ENCODE results near the gene PNMT.

Gene PNMT

GRCh38 chr17:39667262-39667944 lies 850 bp upstream of the PNMT start:
- in situ Hi-C loops (cut with MboI; ENCODE audit: low sequenced_read_pairs) = no loop called here

DNA sequence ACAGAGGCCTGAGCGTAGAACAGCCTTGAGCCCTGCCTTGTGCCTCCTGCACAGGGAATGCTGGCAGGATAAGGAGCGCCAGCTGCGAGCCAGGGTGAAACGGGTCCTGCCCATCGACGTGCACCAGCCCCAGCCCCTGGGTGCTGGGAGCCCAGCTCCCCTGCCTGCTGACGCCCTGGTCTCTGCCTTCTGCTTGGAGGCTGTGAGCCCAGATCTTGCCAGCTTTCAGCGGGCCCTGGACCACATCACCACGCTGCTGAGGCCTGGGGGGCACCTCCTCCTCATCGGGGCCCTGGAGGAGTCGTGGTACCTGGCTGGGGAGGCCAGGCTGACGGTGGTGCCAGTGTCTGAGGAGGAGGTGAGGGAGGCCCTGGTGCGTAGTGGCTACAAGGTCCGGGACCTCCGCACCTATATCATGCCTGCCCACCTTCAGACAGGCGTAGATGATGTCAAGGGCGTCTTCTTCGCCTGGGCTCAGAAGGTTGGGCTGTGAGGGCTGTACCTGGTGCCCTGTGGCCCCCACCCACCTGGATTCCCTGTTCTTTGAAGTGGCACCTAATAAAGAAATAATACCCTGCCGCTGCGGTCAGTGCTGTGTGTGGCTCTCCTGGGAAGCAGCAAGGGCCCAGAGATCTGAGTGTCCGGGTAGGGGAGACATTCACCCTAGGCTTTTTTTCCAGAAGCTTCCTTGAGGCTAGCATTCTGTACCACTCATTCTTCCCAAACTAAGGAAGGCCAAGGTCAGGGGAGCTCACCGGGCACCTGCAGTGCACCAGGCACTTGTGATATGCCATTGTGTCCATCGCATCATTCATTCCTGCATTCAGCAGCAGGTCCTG lies 1.9 kb downstream of the PNMT start:
- in situ Hi-C loops (cut with MboI; ENCODE audit: low sequenced_read_pairs) = no loop called here

- in situ Hi-C loops (cut with MboI; ENCODE audit: low sequenced_read_pairs) = no loop called here
Observed at GRCh38 chr17:39670746-39671145, 2.5 kb downstream of the PNMT start.

DNA sequence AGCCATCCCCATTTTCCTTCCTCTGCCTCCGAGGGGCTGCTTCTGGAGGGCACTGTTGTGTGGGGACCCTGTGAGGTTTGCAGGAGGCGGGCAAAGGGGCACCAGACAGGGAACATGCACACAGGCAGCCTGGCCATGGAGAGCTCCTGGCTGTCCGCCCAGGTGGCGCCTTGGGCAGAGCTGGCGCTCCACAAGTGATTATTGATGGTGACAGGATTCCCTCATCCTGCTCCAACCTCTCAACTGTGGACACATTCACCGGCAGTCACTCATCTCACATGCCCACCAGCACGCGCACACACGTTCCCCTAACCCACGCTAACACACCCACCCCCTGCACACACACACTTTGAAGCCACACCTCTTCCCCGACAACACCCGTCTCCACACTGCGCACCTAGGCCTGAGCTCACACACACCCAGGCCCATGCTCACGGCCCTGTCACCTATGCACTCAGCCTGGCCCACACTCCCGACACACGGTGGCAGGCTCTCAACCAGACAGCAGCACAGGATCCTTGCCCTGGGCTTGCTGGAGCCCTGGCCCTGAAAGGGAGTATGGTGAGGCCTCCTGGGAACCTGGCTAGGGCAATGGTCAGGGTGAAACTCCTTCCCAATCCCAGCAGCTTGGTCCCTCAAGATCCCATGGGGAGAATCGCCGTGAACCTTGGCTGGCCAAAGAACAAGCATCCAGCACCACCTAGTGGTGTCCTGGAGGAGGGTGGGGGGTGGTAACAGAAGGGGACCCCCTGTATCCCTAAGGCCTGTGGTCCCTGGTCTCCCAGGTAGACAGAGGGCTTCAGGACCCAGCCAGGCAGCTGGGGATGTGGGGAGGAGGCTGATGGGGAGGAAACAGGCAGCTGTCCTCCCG lies 3.6 kb downstream of the PNMT start:
- in situ Hi-C loops (cut with MboI; ENCODE audit: low sequenced_read_pairs) = no loop called here

DNA sequence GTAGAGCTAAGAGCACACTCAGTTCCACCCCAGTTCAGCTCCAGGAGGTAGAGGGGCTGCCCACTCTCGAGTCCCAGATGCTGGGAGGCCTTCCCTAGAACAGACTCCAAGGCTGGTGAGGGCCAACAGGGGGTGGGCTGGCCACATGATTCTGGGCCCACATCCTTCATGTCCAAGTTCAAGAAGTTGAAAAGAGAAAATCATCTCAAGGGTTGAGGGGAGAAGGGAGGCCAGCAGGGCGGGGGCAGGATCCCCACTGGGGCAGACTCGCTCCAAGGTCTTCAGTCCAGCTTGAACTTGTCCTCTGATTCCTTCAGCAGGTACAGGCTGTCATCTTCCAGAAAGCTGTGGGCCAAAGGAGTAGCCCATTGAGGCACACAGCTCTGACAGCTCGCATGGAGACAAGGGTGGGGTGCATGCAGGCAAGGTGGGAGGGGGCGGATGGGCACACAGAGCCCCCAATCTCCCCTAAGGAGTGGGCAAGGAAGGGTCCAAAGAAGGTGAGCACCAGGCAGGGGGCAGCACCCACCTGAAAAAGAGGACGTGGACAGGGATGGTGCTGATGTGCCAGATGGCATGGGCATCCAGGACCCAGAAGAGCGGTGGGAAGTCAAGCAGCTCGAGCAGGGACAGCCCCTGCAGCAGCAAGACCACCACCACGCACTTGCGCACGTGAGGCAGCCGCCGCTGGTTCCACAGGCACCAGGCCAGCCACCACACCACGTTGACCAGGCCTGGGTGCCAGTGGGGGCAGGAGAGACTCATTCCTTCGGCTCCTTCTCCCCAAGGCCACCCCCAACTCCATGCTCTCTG lies 4.5 kb downstream of the PNMT start:
- in situ Hi-C loops (cut with MboI; ENCODE audit: low sequenced_read_pairs) = no loop called here

DNA sequence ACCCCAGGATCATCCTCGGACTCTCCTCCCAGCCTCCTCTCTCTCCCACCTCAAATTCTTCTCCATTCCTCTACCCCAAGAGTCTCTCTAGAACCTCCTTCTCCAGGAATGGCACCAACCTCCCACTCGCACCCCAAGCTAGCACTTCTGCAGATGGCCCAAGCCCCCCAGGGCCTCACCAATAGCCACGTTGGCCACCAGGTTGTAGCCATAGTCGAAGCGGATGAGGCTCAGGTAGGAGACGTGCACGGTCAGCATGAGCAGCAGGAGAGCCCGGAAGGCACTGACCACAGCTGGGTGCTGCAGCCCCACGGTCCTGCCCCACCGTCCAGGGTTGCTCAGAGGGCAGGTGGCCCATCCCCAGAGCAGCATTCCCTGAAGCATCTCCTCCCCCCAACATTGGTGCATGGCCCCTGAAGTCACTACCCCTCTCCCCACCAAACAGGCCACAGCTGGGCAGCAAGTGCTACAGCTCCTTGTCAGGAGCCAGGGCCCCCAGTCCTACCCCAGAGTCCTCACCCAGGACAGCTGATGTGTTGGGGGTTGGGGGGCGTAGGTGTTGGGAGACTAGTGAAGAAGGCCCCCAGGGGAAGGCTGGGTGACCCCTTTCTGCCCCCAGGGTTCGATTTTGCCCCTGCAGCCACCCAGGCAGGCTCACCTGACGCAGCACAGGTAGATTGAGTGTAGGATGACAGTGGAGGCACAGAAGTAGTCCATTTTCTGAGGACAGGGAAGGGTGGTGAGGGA lies 5.3 kb downstream of the PNMT start:
- in situ Hi-C loops (cut with MboI; ENCODE audit: low sequenced_read_pairs) = no loop called here

DNA sequence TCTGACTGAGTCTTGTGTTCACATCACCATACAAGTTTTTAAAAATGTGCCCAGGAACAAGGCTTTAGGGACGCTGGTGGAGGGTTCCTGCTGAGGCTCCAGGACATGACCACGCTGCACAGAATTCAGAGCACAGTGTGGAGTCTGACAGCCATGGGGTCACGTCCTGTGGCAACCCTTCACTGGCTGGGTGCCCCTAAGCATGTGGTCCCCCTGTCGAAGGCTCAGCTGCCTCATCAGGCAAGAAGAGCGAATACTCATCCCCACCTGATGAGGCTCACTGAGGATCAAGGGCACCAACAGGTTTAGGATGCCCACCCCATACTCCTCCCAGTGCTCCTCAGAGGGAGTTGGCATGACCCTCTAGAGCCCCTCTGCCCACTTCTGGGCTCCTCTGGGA lies 5.9 kb downstream of the PNMT start:
- in situ Hi-C loops (cut with MboI; ENCODE audit: low sequenced_read_pairs) = no loop called here

- in situ Hi-C loops (cut with MboI; ENCODE audit: low sequenced_read_pairs) = no loop called here
Observed at GRCh38 chr17:39674702-39675389, 6.6 kb downstream of the PNMT start.

GRCh38 chr17:39675390-39676082 lies 7.3 kb downstream of the PNMT start:
- in situ Hi-C loops (cut with MboI; ENCODE audit: low sequenced_read_pairs) = no loop called here

DNA sequence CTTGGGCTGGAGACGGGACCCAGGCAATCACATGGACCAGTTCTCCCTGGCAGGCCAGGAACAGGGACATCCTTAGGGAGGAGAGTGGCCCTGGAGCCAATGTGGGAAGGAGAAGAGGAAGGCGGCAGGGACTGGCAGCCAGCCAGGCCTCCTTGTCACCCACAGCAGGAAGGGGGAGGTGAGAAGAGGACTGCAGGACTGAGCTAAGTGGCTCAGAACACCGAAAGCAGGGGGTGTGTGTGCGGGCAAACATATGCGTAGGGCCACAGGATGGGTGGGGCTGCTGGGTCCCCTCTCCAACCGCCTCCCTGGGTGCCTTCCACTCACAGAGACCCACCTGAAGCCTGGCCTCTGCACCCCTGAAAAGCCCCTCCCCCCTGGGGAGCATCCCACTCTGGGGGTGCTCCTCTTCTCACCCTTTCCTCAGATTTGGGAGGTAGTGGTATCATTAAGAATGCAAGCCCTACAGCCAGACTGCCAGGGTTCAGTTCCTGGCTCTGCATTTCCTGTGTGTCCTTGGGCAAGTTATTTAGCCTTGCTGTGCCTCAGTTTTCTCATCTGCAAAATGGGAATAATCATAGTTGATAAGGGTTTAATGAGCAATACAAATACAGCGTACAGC lies 8.1 kb downstream of the PNMT start:
- in situ Hi-C loops (cut with MboI; ENCODE audit: low sequenced_read_pairs) = no loop called here

- in situ Hi-C loops (cut with MboI; ENCODE audit: low sequenced_read_pairs) = no loop called here
Observed at GRCh38 chr17:39677072-39677471, 8.8 kb downstream of the PNMT start.

DNA sequence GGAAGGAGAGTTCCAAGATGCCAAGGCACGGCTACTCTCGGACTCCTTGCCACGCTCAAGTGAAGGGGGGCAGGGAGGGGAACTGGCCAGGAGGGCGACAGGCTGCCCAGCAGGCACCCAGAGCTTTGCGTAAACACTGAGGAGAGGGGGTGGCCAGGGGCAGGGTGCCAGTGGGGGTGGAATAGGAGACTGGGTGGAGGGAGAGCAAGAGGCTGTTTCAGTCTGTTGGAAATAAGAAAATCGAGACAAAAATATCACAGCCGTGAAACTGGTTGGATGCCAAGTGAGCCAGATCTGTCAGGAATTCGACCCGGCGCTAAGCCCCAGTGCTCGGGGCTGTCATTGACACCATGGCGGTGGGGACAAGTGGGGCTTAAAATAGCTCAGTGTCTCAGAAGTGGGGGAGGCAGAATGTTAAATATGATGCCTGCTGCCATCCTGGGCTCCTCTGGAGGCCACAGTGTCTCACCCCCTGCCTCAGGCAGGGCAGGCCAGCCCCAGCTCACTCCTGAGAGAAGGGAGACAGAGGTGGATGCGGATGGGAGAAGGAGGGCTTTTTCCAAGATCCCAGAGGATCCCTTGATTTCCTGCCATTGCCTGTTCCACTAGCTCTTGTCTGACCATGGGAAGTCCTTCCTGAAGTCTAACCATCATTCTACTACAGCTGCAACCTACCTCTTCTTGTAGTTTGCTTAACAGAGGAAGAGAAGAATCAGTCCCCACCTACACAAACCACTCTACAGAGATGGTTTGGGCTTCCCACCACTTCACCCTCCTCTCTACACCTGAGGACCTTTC lies 9.5 kb downstream of the PNMT start:
- in situ Hi-C loops (cut with MboI; ENCODE audit: low sequenced_read_pairs) = no loop called here

- in situ Hi-C loops (cut with MboI; ENCODE audit: low sequenced_read_pairs) = no loop called here
Observed at GRCh38 chr17:39678340-39679116, 10.3 kb downstream of the PNMT start.

- in situ Hi-C loops (cut with MboI; ENCODE audit: low sequenced_read_pairs) = loop anchor here (10.0 kb wide), 1 partner anchor 55 kb away; the partner anchor contains the start of gene PPP1R1B
Observed at GRCh38 chr17:39679521-39680192, 11.4 kb downstream of the PNMT start.

DNA sequence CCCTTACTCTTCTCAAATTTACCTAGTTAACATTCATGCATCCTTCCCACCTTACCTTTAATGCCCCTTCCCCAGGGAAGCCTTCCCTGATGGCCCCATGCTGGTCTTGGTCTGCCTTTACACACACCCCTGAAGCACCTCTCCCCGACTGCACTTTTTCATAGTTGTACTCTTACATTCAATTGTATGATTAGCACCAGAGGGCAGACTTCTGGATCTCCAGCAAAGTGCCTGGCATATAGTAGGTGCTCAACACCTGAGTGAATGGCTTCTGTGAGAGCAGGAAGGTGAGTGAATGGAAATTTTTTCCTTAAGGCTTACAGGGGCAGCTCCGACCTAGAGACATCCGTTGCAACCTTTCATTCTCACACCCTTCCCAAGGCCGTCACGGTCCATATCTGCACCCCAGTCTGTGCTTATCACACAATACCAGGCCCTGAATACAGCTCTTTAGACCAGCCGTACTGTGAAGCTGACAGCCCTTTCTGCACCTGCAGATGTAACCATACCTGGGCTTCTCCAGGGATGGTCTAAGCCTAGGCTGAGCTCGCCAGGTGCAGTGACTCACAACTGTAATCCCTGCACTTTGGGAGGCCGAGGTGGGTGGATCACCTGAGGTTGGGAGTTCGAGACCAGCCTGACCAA lies 15.2 kb downstream of the PNMT start:
- in situ Hi-C loops (cut with MboI; ENCODE audit: low sequenced_read_pairs) = loop anchor here (10.0 kb wide), 1 partner anchor 59 kb away; the partner anchor contains the start of gene PPP1R1B

Data from HL-60/S4 treated with retinoic acid at 250 ng/mL for 4 days and 3 days (cell line).